ENCODE data around the gene USP3.

DNA sequence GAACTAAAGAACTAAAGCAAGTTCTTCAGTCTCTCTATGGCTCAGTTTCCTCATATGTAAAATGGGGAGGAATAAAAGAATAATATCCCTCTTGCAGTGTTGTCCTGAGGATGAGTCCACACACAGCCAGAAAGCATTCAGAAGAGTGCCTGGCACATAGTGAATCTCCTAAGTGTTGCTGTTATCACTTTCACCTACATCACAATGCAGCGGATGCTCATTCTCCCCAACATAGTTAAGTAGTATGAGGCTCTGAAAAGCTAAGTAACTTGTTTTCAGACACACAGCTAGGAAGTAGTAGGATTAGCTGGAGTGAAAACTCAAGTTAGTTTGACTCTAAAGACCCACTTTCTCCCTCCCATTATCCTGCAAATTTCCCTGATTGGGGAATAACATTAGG lies 9.1 kb upstream of the USP3 start:
- no peak for TF ChIP-seq POLR2A (IDR thresholded peaks at IDR 0.05)
- TF ChIP-seq, protein P1, sequence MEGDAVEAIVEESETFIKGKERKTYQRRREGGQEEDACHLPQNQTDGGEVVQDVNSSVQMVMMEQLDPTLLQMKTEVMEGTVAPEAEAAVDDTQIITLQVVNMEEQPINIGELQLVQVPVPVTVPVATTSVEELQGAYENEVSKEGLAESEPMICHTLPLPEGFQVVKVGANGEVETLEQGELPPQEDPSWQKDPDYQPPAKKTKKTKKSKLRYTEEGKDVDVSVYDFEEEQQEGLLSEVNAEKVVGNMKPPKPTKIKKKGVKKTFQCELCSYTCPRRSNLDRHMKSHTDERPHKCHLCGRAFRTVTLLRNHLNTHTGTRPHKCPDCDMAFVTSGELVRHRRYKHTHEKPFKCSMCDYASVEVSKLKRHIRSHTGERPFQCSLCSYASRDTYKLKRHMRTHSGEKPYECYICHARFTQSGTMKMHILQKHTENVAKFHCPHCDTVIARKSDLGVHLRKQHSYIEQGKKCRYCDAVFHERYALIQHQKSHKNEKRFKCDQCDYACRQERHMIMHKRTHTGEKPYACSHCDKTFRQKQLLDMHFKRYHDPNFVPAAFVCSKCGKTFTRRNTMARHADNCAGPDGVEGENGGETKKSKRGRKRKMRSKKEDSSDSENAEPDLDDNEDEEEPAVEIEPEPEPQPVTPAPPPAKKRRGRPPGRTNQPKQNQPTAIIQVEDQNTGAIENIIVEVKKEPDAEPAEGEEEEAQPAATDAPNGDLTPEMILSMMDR (IDR thresholded peaks at IDR 0.05) = no peak
